Neural progenitor cell (in vitro differentiated cells): ENCODE results near the gene HIBADH. TPM values are rescaled to one million over a fixed set of nuclear protein-coding genes. Genes with fewer than 3 reads are reported as not detected.

Experiments
- DNase-seq: peaks from one replicate; pipeline ENCODE4 v3.0.0-alpha.2; 2016; ENCODE audit warnings: low spot score
- H2AFZ ChIP-seq: fragments of 200-600 bp; sonication (generic); replicated peaks from 2 replicates; pipeline ENCODE4 v1.6.1; 2016; ENCODE audit warnings: antibody characterized with exemption
- H3F3A ChIP-seq: fragments of 200-600 bp; sonication (generic); 2 replicates; pipeline ENCODE4 v1.6.1; 2016; ENCODE audit warnings: antibody characterized with exemption, low read depth
- H3K27ac ChIP-seq: fragments of 200-600 bp; sonication (generic); 2 replicates; pipeline ENCODE4 v1.5.1; 2016; ENCODE audit warnings: mild to moderate bottlenecking
- H3K27me3 ChIP-seq: fragments of 200-600 bp; sonication (generic); 2 replicates; pipeline ENCODE4 v1.6.1; 2016; ENCODE audit warnings: mild to moderate bottlenecking, moderate library complexity
- H3K36me3 ChIP-seq: fragments of 200-600 bp; sonication (generic); 2 replicates; pipeline ENCODE4 v1.5.1; 2016
- H3K4me1 ChIP-seq: fragments of 200-600 bp; sonication (generic); 2 replicates; pipeline ENCODE4 v1.6.1; 2016; ENCODE audit warnings: mixed run types
- H3K4me2 ChIP-seq: fragments of 200-600 bp; sonication (generic); 2 replicates; pipeline ENCODE4 v1.6.1; 2016
- H3K4me3 ChIP-seq: fragments of 200-600 bp; sonication (generic); 2 replicates; pipeline ENCODE4 v1.5.1; 2016
- H3K79me2 ChIP-seq: fragments of 200-600 bp; sonication (generic); 2 replicates; pipeline ENCODE4 v1.6.1; 2016; ENCODE audit warnings: low read depth
- H3K9ac ChIP-seq: fragments of 200-600 bp; sonication (generic); 2 replicates; pipeline ENCODE4 v1.6.1; 2016
- H3K9me3 ChIP-seq: fragments of 200-600 bp; sonication (generic); 2 replicates; pipeline ENCODE4 v1.5.1; 2016; ENCODE audit warnings: low read depth
- H4K20me1 ChIP-seq: fragments of 200-600 bp; sonication (generic); 2 replicates; pipeline ENCODE4 v1.6.1; 2016; ENCODE audit warnings: low read depth
- H3K27ac Mint-ChIP-seq: 3 replicates; pipeline ENCODE4 v1.8.0; 2021; ENCODE audit warnings: mixed read lengths
- H3K27me3 Mint-ChIP-seq: 2 replicates; pipeline ENCODE4 v1.8.0; 2022; ENCODE audit warnings: low read depth, mild to moderate bottlenecking, inconsistent platforms, moderate library complexity, mixed read lengths; ENCODE audit not compliant: insufficient read depth
- H3K36me3 Mint-ChIP-seq: 3 replicates; pipeline ENCODE4 v1.8.0; 2021; ENCODE audit warnings: mixed read lengths
- H3K4me1 Mint-ChIP-seq: 3 replicates; pipeline ENCODE4 v1.8.0; 2021; ENCODE audit warnings: mixed read lengths
- H3K4me3 Mint-ChIP-seq: 3 replicates; pipeline ENCODE4 v1.8.0; 2021; ENCODE audit warnings: mild to moderate bottlenecking, moderate library complexity, mixed read lengths
- H3K9me3 Mint-ChIP-seq: 3 replicates; pipeline ENCODE4 v1.8.0; 2020; ENCODE audit warnings: mixed read lengths
- EZH2 ChIP-seq: fragments of 200-600 bp; sonication (generic); IDR thresholded peaks from 2 replicates; pipeline ENCODE4 v1.6.1; 2017; ENCODE audit warnings: antibody characterized with exemption, mild to moderate bottlenecking, moderate library complexity
- EZH2phosphoT487 ChIP-seq: fragments of 200-600 bp; sonication (generic); IDR thresholded peaks from 2 replicates; pipeline ENCODE4 v1.6.1; 2017; ENCODE audit warnings: antibody characterized with exemption
- total RNA-seq: library from RNA; depleted of rRNA; stranded (reverse); fragments of >200 nt; gene quantifications from 2 replicates; pipeline ENCODE4 v1.2.3, GENCODE V29; 2015; ENCODE audit warnings: low replicate concordance
- TF ChIP-seq, protein P1 (sequence below): fragments of 200-600 bp; sonication (generic); IDR thresholded peaks from 2 replicates; pipeline ENCODE4 v1.5.1; 2017; ENCODE audit warnings: antibody characterized with exemption, mild to moderate bottlenecking

Gene HIBADH
- total RNA-seq, 1 donor from 2014 or later: 88.6 TPM

DNA sequence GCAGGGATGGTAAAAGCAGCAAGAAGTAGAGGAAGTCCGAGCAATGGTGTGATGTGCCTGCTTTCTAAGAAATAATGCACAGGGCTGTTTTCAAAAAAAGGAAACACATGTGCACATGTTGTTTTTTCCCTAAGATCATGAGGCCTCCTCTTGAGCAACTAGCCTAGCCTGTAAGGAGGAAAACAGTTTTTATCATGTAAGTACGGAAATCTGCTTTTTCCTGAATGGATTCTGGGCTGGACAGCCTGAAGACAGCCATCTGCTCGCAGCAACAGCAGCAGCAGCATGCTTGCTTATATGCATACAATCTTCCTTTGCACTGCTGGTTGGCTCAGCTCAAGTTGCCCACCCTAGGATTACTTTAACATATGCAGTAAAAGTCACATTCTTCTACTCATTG lies 87.1 kb downstream of the HIBADH start:
- no peak overlapping the region for H3K27ac ChIP-seq
- no peak overlapping the region for H3K4me3 Mint-ChIP-seq
- no peak overlapping the region for H3K4me3 ChIP-seq
- peaks cover 6% of the 10 kb centered on the region for H3K4me1 Mint-ChIP-seq
- no peaks in the 10 kb centered on the region for H3F3A ChIP-seq
- H3K36me3 ChIP-seq: no peaks in the 10 kb centered on the region
- H3K9ac ChIP-seq: no peak overlapping the region
- H4K20me1 ChIP-seq: peaks cover 8% of the 10 kb centered on the region
- H3K27ac Mint-ChIP-seq: no peak overlapping the region
- no peak for DNase-seq
- no peaks in the 10 kb centered on the region for H3K27me3 ChIP-seq
- H3K9me3 ChIP-seq: no peaks in the 10 kb centered on the region
- H3K36me3 Mint-ChIP-seq: no peaks in the 10 kb centered on the region
- H3K4me2 ChIP-seq: no peak overlapping the region
- peaks cover 10% of the 10 kb centered on the region for H3K4me1 ChIP-seq
- H3K9me3 Mint-ChIP-seq: no peaks in the 10 kb centered on the region
- no peaks in the 10 kb centered on the region for H3K27me3 Mint-ChIP-seq
- TF ChIP-seq, protein P1, sequence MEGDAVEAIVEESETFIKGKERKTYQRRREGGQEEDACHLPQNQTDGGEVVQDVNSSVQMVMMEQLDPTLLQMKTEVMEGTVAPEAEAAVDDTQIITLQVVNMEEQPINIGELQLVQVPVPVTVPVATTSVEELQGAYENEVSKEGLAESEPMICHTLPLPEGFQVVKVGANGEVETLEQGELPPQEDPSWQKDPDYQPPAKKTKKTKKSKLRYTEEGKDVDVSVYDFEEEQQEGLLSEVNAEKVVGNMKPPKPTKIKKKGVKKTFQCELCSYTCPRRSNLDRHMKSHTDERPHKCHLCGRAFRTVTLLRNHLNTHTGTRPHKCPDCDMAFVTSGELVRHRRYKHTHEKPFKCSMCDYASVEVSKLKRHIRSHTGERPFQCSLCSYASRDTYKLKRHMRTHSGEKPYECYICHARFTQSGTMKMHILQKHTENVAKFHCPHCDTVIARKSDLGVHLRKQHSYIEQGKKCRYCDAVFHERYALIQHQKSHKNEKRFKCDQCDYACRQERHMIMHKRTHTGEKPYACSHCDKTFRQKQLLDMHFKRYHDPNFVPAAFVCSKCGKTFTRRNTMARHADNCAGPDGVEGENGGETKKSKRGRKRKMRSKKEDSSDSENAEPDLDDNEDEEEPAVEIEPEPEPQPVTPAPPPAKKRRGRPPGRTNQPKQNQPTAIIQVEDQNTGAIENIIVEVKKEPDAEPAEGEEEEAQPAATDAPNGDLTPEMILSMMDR: no peak
- TF ChIP-seq EZH2phosphoT487: no peak
- TF ChIP-seq EZH2: no peak
- H3K79me2 ChIP-seq: no peaks in the 10 kb centered on the region
- H2AFZ ChIP-seq: no peak overlapping the region

DNA sequence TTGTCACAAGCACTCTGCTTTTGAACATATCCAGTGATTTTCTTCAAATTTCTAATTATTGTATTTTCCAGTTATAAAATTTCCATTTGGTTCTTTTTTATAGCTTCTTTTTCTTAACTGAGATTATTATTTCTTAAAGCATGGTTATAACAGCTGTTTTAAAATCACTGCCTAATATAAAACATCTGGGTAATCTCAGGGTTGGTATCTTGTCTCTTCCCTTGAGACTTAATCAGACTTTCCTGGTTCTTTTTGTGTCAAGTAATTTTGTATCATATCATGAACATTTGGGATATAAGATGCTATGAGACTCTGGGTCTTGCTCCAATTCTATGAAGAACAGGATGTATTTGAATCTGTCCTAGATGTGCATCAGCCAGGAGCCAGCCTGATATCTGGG lies 93.6 kb downstream of the HIBADH start:
- Histone ChIP-seq H3F3A (no peaks in the 10 kb centered on the region), H3K27me3 (no peaks in the 10 kb centered on the region), H3K4me3 (no peak overlapping the region), H2AFZ (no peak overlapping the region), H3K9ac (no peak overlapping the region), H3K4me1 (no peaks in the 10 kb centered on the region), H3K79me2 (no peaks in the 10 kb centered on the region), H3K9me3 (no peaks in the 10 kb centered on the region), H3K27ac (no peak overlapping the region), H4K20me1 (no peaks in the 10 kb centered on the region), H3K36me3 (no peaks in the 10 kb centered on the region), H3K4me2 (no peak overlapping the region)
- Mint-ChIP-seq H3K4me3 (no peak overlapping the region), H3K27me3 (no peaks in the 10 kb centered on the region), H3K4me1 (no peaks in the 10 kb centered on the region), H3K36me3 (peaks cover 3% of the 10 kb centered on the region), H3K9me3 (peaks cover 12% of the 10 kb centered on the region), H3K27ac (no peak overlapping the region)
- no peak for DNase-seq
- TF ChIP-seq, protein P1: no peak
- TF ChIP-seq EZH2 (no peak), EZH2phosphoT487 (no peak)

GRCh38 chr7:27567266-27567665 lies 95.4 kb downstream of the HIBADH start:
- Histone ChIP-seq H3K4me3 (no peak overlapping the region), H3K4me2 (no peak overlapping the region), H3F3A (no peaks in the 10 kb centered on the region), H3K4me1 (no peaks in the 10 kb centered on the region), H2AFZ (no peak overlapping the region), H3K9me3 (peaks cover 7% of the 10 kb centered on the region), H3K9ac (no peak overlapping the region), H3K27ac (no peak overlapping the region), H3K36me3 (peaks cover 6% of the 10 kb centered on the region), H4K20me1 (no peaks in the 10 kb centered on the region), H3K79me2 (no peaks in the 10 kb centered on the region), H3K27me3 (no peaks in the 10 kb centered on the region)
- TF ChIP-seq, protein P1: no peak
- TF ChIP-seq EZH2: no peak
- TF ChIP-seq EZH2phosphoT487: no peak
- Mint-ChIP-seq H3K27me3 (no peaks in the 10 kb centered on the region), H3K4me3 (no peak overlapping the region), H3K27ac (no peak overlapping the region), H3K36me3 (peaks cover 10% of the 10 kb centered on the region), H3K4me1 (no peaks in the 10 kb centered on the region), H3K9me3 (peaks cover 19% of the 10 kb centered on the region)
- no peak for DNase-seq
